ENCODE measurements around the gene KCNMA1. TPM values are rescaled to one million over a fixed set of nuclear protein-coding genes. Genes with fewer than 3 reads are reported as not detected.
A peak's percentile ranks its signal among the peaks of the same experiment; 100 is the strongest.

The KCNMA1 gene
- total RNA-seq, 1 experiment from 2014 or later = 20.7 TPM

- BruUV-seq (replicated peaks) = no TSS peak
- Histone ChIP-seq H3K4me3 (ENCODE audit: low read depth, low read length) (no peak overlapping the region), H3K9me3 (no peaks in the 10 kb centered on the region), H3K4me1 (no peaks in the 10 kb centered on the region), H3K27me3 (replicated peaks; ENCODE audit: control insufficient read depth, insufficient read depth, low read length) (no peaks in the 10 kb centered on the region), H3K36me3 (ENCODE audit: control insufficient read depth, insufficient read depth, low read length) (no peaks in the 10 kb centered on the region)
- Mint-ChIP-seq H3K27ac (ENCODE audit: unreplicated experiment) (no peak overlapping the region), H3K27me3 (ENCODE audit: insufficient read depth, unreplicated experiment) (peaks cover 4% of the 10 kb centered on the region), H3K4me3 (ENCODE audit: unreplicated experiment) (no peak overlapping the region), H3K9me3 (ENCODE audit: unreplicated experiment) (no peaks in the 10 kb centered on the region), H3K36me3 (ENCODE audit: insufficient read depth, unreplicated experiment) (peaks cover 5% of the 10 kb centered on the region), H3K4me1 (ENCODE audit: low read depth, unreplicated experiment) (no peaks in the 10 kb centered on the region)
- no peak for TF ChIP-seq CTCF (IDR thresholded peaks at IDR 0.05; ENCODE audit: insufficient read depth in 1 of 2, low read depth in 1 of 2, low read length in 1 of 2, severe bottlenecking in 1 of 2, unreplicated experiment in 1 of 2)
- DNase-seq = no peak
- intact Hi-C loops (cut with micrococcal nuclease; ENCODE audit: unreplicated experiment) = no loop called here
- POLR2A ChIA-PET = no interaction called here
- CTCF ChIA-PET = no interaction called here
These were observed 732.4 kb downstream of the KCNMA1 start for GRCh38 chr10:76905251-76905650.

- Histone ChIP-seq H3K4me1 (no peaks in the 10 kb centered on the region), H3K27me3 (replicated peaks; ENCODE audit: control insufficient read depth, insufficient read depth, low read length) (no peaks in the 10 kb centered on the region), H3K4me3 (ENCODE audit: low read depth, low read length) (no peak overlapping the region), H3K36me3 (ENCODE audit: control insufficient read depth, insufficient read depth, low read length) (no peaks in the 10 kb centered on the region), H3K9me3 (no peaks in the 10 kb centered on the region)
- no peak for DNase-seq
- Mint-ChIP-seq H3K27ac (ENCODE audit: unreplicated experiment) (no peak overlapping the region), H3K36me3 (ENCODE audit: insufficient read depth, unreplicated experiment) (peaks cover 5% of the 10 kb centered on the region), H3K9me3 (ENCODE audit: unreplicated experiment) (no peaks in the 10 kb centered on the region), H3K4me1 (ENCODE audit: low read depth, unreplicated experiment) (no peaks in the 10 kb centered on the region), H3K27me3 (ENCODE audit: insufficient read depth, unreplicated experiment) (peaks cover 4% of the 10 kb centered on the region), H3K4me3 (ENCODE audit: unreplicated experiment) (no peak overlapping the region)
- POLR2A ChIA-PET = no interaction called here
- no peak for TF ChIP-seq CTCF (IDR thresholded peaks at IDR 0.05; ENCODE audit: insufficient read depth in 1 of 2, low read depth in 1 of 2, low read length in 1 of 2, severe bottlenecking in 1 of 2, unreplicated experiment in 1 of 2)
- CTCF ChIA-PET = no interaction called here
- intact Hi-C loops (cut with micrococcal nuclease; ENCODE audit: unreplicated experiment) = no loop called here
- no TSS peak for BruUV-seq (replicated peaks)
These were observed 734.1 kb downstream of the KCNMA1 start for GRCh38 chr10:76903387-76903945.

- H3K36me3 Mint-ChIP-seq (ENCODE audit: insufficient read depth, unreplicated experiment) = peaks cover 5% of the 10 kb centered on the region
- peaks cover 4% of the 10 kb centered on the region for H3K27me3 Mint-ChIP-seq (ENCODE audit: insufficient read depth, unreplicated experiment)
- intact Hi-C loops (cut with micrococcal nuclease; ENCODE audit: unreplicated experiment) = no loop called here
- no peak overlapping the region for H3K27ac Mint-ChIP-seq (ENCODE audit: unreplicated experiment)
- Histone ChIP-seq H3K4me1 (no peaks in the 10 kb centered on the region), H3K36me3 (ENCODE audit: control insufficient read depth, insufficient read depth, low read length) (no peaks in the 10 kb centered on the region), H3K9me3 (no peaks in the 10 kb centered on the region), H3K4me3 (ENCODE audit: low read depth, low read length) (no peak overlapping the region), H3K27me3 (replicated peaks; ENCODE audit: control insufficient read depth, insufficient read depth, low read length) (no peaks in the 10 kb centered on the region)
- BruUV-seq (replicated peaks) = no TSS peak
- POLR2A ChIA-PET = no interaction called here
- peak; percentile 17 to 51 for TF ChIP-seq CTCF (IDR thresholded peaks at IDR 0.05; ENCODE audit: insufficient read depth in 1 of 2, low read depth in 1 of 2, low read length in 1 of 2, severe bottlenecking in 1 of 2, unreplicated experiment in 1 of 2)
- peak; percentile 40 to 42 for DNase-seq
- H3K4me1 Mint-ChIP-seq (ENCODE audit: low read depth, unreplicated experiment) = no peaks in the 10 kb centered on the region
- no peak overlapping the region for H3K4me3 Mint-ChIP-seq (ENCODE audit: unreplicated experiment)
- CTCF ChIA-PET = no interaction called here
- no peaks in the 10 kb centered on the region for H3K9me3 Mint-ChIP-seq (ENCODE audit: unreplicated experiment)
These were observed 734.7 kb downstream of the KCNMA1 start for GRCh38 chr10:76902949-76903348.
